GM12865 (cell line): Measurements from ENCODE around the gene CD3E.

Source experiments
- DNase-seq: peaks from one replicate; pipeline ENCODE4 v3.0.0; 2010; ENCODE audit warnings: low read depth
- H3K4me3 ChIP-seq: 2 replicates; pipeline ENCODE4 v1.5.1; 2011; ENCODE audit warnings: mild to moderate bottlenecking, low read depth, low read length, control low read depth
- CTCF ChIP-seq: IDR thresholded peaks from 2 replicates; pipeline ENCODE4 v1.5.1; 2011; ENCODE audit warnings: low read length, control low read depth, low read depth, inconsistent platforms; ENCODE audit not compliant: insufficient read depth; ENCODE audit errors: missing control alignments

The CD3E gene

GRCh38 chr11:118343981-118344515, 39.5 kb downstream of the CD3E start, which contains the start of gene CD3G:
Gene CD3G, plus strand, starts transcription at chr11:118344344. Its CDS starts 80 bp downstream, at chr11:118344424.
- no peak for TF ChIP-seq CTCF
- no peak within 1 kb of the TSS for H3K4me3 ChIP-seq
- DNase-seq = no peak

- no peak overlapping the region for H3K4me3 ChIP-seq
- no peak for DNase-seq
- TF ChIP-seq CTCF = no peak
Observed at GRCh38 chr11:118349475-118349874, 44.9 kb downstream of the CD3E start.

GRCh38 chr11:118353084-118353710, 48.7 kb downstream of the CD3E start:
- peak; percentile 28 for DNase-seq
- H3K4me3 ChIP-seq = no peak overlapping the region
- TF ChIP-seq CTCF = peak; percentile 40

- H3K4me3 ChIP-seq = no peak overlapping the region
- no peak for TF ChIP-seq CTCF
- no peak for DNase-seq
Observed at GRCh38 chr11:118358071-118358470, 53.5 kb downstream of the CD3E start.

- H3K4me3 ChIP-seq = peak within 1 kb of the TSS; percentile 85
- DNase-seq = peak; percentile 99
- no peak for TF ChIP-seq CTCF
Observed at GRCh38 chr11:118359295-118359958, 54.9 kb downstream of the CD3E start, which contains the start of gene UBE4A. Gene UBE4A, plus strand, starts transcription at chr11:118359600. Its CDS starts 5,481 bp downstream, at chr11:118365081.

GRCh38 chr11:118364956-118365615, 60.6 kb downstream of the CD3E start:
- no peak overlapping the region for H3K4me3 ChIP-seq
- no peak for TF ChIP-seq CTCF
- no peak for DNase-seq
